Left renal cortex interstitium (tissue), 4 donors: ENCODE measurements around the gene TRIML2. TPM values are rescaled to one million over a fixed set of nuclear protein-coding genes. Genes with fewer than 3 reads are reported as not detected.

Experiments
- DNase-seq, 4 donors: peaks; one replicate each; pipeline ENCODE4 v3.0.0-alpha.2; 2013; ENCODE audit warnings: low read depth in 4 of 4, low spot score in 2 of 4, missing footprints in 1 of 4
- polyA plus RNA-seq, 4 donors: library from polyadenylated mRNA; unstranded; fragments of 120-200 nt; gene quantifications; one replicate each; pipeline ENCODE4 v1.2.1, GENCODE V29; 2013; ENCODE audit not compliant: insufficient read length in 4 of 4

TRIML2 gene
- not detected for polyA plus RNA-seq

- no peak for DNase-seq
Measured at GRCh38 chr4:188109157-188109755, at the start of gene TRIML2. Gene TRIML2 (minus strand): TSS chr4:188109603. CDS start chr4:188105368, 4,235 bp downstream.

GRCh38 chr4:188158336-188158735 is 48.9 kb upstream of the TRIML2 start:
- DNase-seq = no peak

GRCh38 chr4:188154668-188155405 is 45.4 kb upstream of the TRIML2 start:
- no peak for DNase-seq

GRCh38 chr4:188147776-188148175 is 38.4 kb upstream of the TRIML2 start:
- DNase-seq = no peak

GRCh38 chr4:188147176-188147575 is 37.8 kb upstream of the TRIML2 start:
- no peak for DNase-seq

GRCh38 chr4:188146618-188147017 is 37.2 kb upstream of the TRIML2 start:
- no peak for DNase-seq

- no peak for DNase-seq
Measured at GRCh38 chr4:188145601-188146000, 36.2 kb upstream of the TRIML2 start.

- DNase-seq = peak in 1 of 4 donors; percentile 24
Measured at GRCh38 chr4:188143731-188144130, 34.3 kb upstream of the TRIML2 start.

GRCh38 chr4:188139671-188140070 is 30.3 kb upstream of the TRIML2 start:
- DNase-seq = no peak

- no peak for DNase-seq
Measured at GRCh38 chr4:188139141-188139540, 29.7 kb upstream of the TRIML2 start, which contains the start of gene TRIML1. Gene TRIML1 (plus strand): TSS chr4:188139441. CDS start chr4:188139559, 118 bp downstream.

- DNase-seq = no peak
Measured at GRCh38 chr4:188138227-188138626, 28.8 kb upstream of the TRIML2 start.

- DNase-seq = no peak
Measured at GRCh38 chr4:188132232-188132631, 22.8 kb upstream of the TRIML2 start.

- DNase-seq = no peak
Measured at GRCh38 chr4:188130355-188130754, 21.0 kb upstream of the TRIML2 start.

- DNase-seq = no peak
Measured at GRCh38 chr4:188127214-188127874, 17.9 kb upstream of the TRIML2 start.

GRCh38 chr4:188121530-188121929 is 12.1 kb upstream of the TRIML2 start:
- DNase-seq = no peak

- DNase-seq = no peak
Measured at GRCh38 chr4:188117631-188118324, 8.4 kb upstream of the TRIML2 start.

- no peak for DNase-seq
Measured at GRCh38 chr4:188113156-188113555, 3.8 kb upstream of the TRIML2 start.

- DNase-seq = no peak
Measured at GRCh38 chr4:188111955-188112354, 2.6 kb upstream of the TRIML2 start.

- DNase-seq = no peak
Measured at GRCh38 chr4:188110741-188111471, 1.5 kb upstream of the TRIML2 start.

GRCh38 chr4:188110036-188110435 is 633 bp upstream of the TRIML2 start:
- no peak for DNase-seq
